HL-60 (cell line): ENCODE results near the gene SWSAP1.
"Not testable (repeated sequence)": the region's sequence is repeated elsewhere in the genome, so short reads cannot be mapped to it uniquely, and the experiment has no call there.

Experiments used
- DNase-seq, 2 experiments: peaks; one replicate each; pipeline ENCODE4 v3.0.0-alpha.2; 2010 to 2020; ENCODE audit warnings: low read depth in 1 of 2, low spot score in 1 of 2
- H3K27ac ChIP-seq: fragments of 250-450 bp; sonication (Bioruptor Pico); replicated peaks from 2 replicates; pipeline ENCODE4 v1.5.1; 2020; ENCODE audit warnings: mild to moderate bottlenecking, moderate library complexity
- H3K27me3 ChIP-seq: fragments of 250-450 bp; sonication (Bioruptor Pico); 2 replicates; pipeline ENCODE4 v1.5.1; 2021; ENCODE audit warnings: mild to moderate bottlenecking, moderate library complexity; ENCODE audit not compliant: insufficient read depth, poor library complexity, severe bottlenecking
- H3K4me3 ChIP-seq: replicated peaks from 2 replicates; pipeline ENCODE4 v1.5.1; 2011; ENCODE audit warnings: mild to moderate bottlenecking, control low read depth, low read length; ENCODE audit not compliant: insufficient read depth
- GABPA ChIP-seq: IDR thresholded peaks from 2 replicates; pipeline ENCODE4 v1.6.1; 2012; ENCODE audit warnings: low read depth
- POLR2AphosphoS5 ChIP-seq: IDR thresholded peaks from 2 replicates; pipeline ENCODE4 v1.6.1; 2012; ENCODE audit warnings: low read depth
- REST ChIP-seq: IDR thresholded peaks from 2 replicates; pipeline ENCODE4 v1.6.1; 2012; ENCODE audit warnings: low read depth; ENCODE audit not compliant: insufficient replicate concordance
- SPI1 ChIP-seq: IDR thresholded peaks from 2 replicates; pipeline ENCODE4 v1.6.1; 2012; ENCODE audit warnings: low read depth, mild to moderate bottlenecking, borderline replicate concordance
- TF ChIP-seq, protein P1 (sequence below): IDR thresholded peaks from one replicate; pipeline ENCODE4 v1.5.1; 2011; ENCODE audit warnings: low read length, control low read depth, inconsistent platforms; ENCODE audit not compliant: insufficient read depth

SWSAP1 gene

DNA sequence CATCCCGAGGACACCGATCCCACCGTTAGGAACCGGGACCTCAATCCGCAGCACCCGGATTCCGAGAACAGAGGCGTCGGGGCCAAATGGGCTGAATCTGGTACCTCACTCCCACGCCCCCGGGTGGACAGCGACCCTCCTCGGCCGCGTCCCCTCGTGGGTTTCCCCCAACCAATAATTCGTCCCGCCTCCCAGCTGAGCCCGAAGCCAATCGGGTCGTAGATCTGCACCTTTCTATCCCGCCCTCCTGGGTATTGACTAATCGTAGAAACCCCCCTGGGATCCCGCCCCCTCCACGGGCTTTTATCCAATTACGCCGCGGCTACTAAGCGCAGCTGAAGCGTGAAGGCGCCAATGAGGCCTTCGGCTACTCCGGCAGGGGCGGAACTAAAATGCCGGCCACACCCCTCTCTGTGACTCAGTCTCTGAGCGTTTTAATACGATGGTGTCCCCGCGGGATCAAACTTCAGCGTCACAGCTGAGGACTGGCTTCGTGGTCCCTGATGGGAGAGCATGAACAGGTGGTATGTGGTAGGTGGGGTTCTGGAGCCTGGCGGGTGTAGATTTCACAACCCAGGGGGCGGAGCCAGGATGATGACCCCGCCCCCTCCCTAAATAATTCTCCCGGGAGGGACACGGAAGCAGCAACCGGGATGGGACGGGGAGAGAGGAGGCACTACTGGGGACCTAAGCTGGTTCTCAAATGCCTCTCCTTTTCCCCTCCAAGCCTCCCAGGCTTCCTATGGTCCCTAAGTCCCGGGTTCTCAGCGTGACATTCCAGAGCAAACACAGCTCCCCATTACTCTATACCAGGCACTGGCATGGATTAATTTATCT is 28.1 kb upstream of the SWSAP1 start, which contains the start of the genes CCDC159 and TMEM205:
Gene CCDC159, plus strand, starts transcription at position 416 of the 837 bp plus-strand sequence. Its CDS starts 88 bp downstream, at position 504.
Gene TMEM205, minus strand, starts transcription at position 165 of the 837 bp plus-strand sequence. CDS start 649 bp downstream, outside the sequence.
- DNase-seq: peak; percentile 98 to 99
- Histone ChIP-seq H3K4me3 (peak within 1 kb of the TSS; percentile 80), H3K27ac (peak within 1 kb of the TSS; percentile 68), H3K27me3 (no peaks in the 10 kb centered on the region)
- TF ChIP-seq POLR2AphosphoS5 (no peak; the same call in none of the 2 replicates), REST (peak; percentile 36), SPI1 (peak; percentile 39; the same call in 1 of the 2 replicates), GABPA (0 out of 2 replicates have a peak, but pooled peaks have one; percentile 12)
- TF ChIP-seq, protein P1, sequence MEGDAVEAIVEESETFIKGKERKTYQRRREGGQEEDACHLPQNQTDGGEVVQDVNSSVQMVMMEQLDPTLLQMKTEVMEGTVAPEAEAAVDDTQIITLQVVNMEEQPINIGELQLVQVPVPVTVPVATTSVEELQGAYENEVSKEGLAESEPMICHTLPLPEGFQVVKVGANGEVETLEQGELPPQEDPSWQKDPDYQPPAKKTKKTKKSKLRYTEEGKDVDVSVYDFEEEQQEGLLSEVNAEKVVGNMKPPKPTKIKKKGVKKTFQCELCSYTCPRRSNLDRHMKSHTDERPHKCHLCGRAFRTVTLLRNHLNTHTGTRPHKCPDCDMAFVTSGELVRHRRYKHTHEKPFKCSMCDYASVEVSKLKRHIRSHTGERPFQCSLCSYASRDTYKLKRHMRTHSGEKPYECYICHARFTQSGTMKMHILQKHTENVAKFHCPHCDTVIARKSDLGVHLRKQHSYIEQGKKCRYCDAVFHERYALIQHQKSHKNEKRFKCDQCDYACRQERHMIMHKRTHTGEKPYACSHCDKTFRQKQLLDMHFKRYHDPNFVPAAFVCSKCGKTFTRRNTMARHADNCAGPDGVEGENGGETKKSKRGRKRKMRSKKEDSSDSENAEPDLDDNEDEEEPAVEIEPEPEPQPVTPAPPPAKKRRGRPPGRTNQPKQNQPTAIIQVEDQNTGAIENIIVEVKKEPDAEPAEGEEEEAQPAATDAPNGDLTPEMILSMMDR: no peak

DNA sequence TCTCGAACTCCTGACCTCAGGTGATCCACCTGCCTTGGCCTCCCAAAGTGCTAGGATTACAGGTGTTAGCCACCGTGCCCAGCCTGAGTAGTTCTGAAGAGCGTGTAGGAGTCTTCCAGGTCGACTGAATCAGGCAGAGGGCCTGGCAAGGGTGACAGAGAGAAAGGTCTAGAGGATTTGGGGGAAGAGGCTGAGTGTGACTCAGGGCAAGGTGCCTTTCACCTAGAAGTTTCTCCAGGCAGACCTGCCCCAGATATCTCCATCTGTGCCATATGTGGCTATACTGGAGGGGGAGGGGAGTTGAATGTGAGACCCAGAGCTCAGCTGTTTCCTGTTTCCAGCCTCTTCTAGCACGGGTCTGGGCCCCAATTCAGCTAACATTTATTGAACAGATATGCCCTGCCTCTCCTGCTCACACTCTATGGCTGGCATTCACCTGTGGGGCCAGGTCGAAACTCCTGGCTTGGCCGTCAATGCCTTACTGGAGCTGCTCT is 26.9 kb upstream of the SWSAP1 start:
- TF ChIP-seq, protein P1: no peak
- TF ChIP-seq SPI1: no peak
- no peak for TF ChIP-seq GABPA
- no peak for TF ChIP-seq REST
- TF ChIP-seq POLR2AphosphoS5: no peak
- Histone ChIP-seq H3K27ac (no peak overlapping the region), H3K4me3 (no peak overlapping the region), H3K27me3 (no peaks in the 10 kb centered on the region)
- DNase-seq: no peak

- Histone ChIP-seq H3K4me3 (no peak overlapping the region), H3K27me3 (no peaks in the 10 kb centered on the region), H3K27ac (no peak overlapping the region)
- no peak for DNase-seq
- TF ChIP-seq, protein P1: no peak
- TF ChIP-seq POLR2AphosphoS5 (no peak), SPI1 (no peak), REST (peak; percentile 59), GABPA (no peak)
These were observed 25.3 kb upstream of the SWSAP1 start for GRCh38 chr19:11349171-11349570.

DNA sequence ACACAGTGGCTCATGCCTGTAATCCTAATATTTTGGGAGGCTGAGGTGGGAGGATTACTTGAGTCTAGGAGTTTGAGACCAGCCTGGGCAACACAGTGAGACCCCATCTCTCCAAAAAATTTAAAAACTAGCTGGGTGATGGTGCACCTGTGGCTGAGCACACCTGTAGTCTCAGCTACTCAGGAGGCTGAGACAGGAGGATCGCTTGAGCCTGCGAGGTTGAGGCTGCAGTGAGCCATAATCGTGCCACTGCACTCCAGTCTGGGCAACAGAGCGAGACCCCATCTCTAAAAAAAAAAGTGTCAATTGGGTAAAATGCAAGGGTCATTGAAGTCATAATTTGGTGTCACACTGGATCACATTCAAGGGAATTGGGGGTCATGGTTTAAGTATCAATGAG is 20.4 kb upstream of the SWSAP1 start:
- H3K4me3 ChIP-seq, DNase-seq, H3K27me3 ChIP-seq, H3K27ac ChIP-seq: not testable (repeated sequence)
